Panc1 (cell line): Measurements from ENCODE around the gene PDPK1. TPM values are rescaled to one million over a fixed set of nuclear protein-coding genes. Genes with fewer than 3 reads are reported as not detected.

ENCODE experiments used
- ATAC-seq: fragments of 200-7000 bp; cut with Tn5 transposase; 2 replicates; pipeline ENCODE4 v1.9.1; 2020; ENCODE audit warnings: mild to moderate bottlenecking, moderate library complexity
- BruUV-seq: library from RNA; stranded (reverse); fragments of 400-500 nt; replicated peaks from 2 replicates; lab custom pipeline; 2021; lab: Mats Ljungman, UMichigan
- CTCF ChIA-PET: fragments of 300-600 bp; sonication (Branson Sonifier 250); formaldehyde crosslinking; loops from one replicate; lab custom pipeline; 2022; ENCODE audit warnings: antibody characterized with exemption; lab: Charles Lee
- POLR2A ChIA-PET: fragments of 300-600 bp; sonication (Branson Sonifier 250); formaldehyde crosslinking; loops from one replicate; lab custom pipeline; 2022; ENCODE audit warnings: antibody characterized with exemption; lab: Charles Lee
- DNase-seq: peaks from one replicate; pipeline ENCODE4 v3.0.0-alpha.2; 2010; ENCODE audit warnings: low read depth, low spot score
- H3K27ac ChIP-seq: 2 replicates; pipeline ENCODE4 v1.5.1; 2011; ENCODE audit warnings: mild to moderate bottlenecking, low read length, inconsistent platforms
- H3K27me3 ChIP-seq: fragments of 200-500 bp; sonication (Bioruptor generic); 2 replicates; pipeline ENCODE4 v1.6.0; 2014; ENCODE audit warnings: low read length, inconsistent platforms; ENCODE audit not compliant: control insufficient read depth, insufficient read depth
- H3K36me3 ChIP-seq: fragments of 200-500 bp; sonication (Bioruptor generic); 2 replicates; pipeline ENCODE4 v1.5.1; 2014; ENCODE audit warnings: inconsistent platforms, mild to moderate bottlenecking, low read length, moderate library complexity; ENCODE audit not compliant: control insufficient read depth, insufficient read depth
- H3K4me1 ChIP-seq: 2 replicates; pipeline ENCODE4 v1.5.1; 2011; ENCODE audit warnings: inconsistent platforms, mild to moderate bottlenecking, low read length, moderate library complexity; ENCODE audit not compliant: control insufficient read depth, insufficient read depth
- H3K4me3 ChIP-seq, 2 experiments: 2 replicates each; pipeline ENCODE4 v1.5.1; 2011 to 2012; ENCODE audit warnings: low read depth in 2 of 2, low read length in 2 of 2, mild to moderate bottlenecking in 2 of 2, inconsistent platforms in 1 of 2, moderate library complexity in 1 of 2
- H3K9me3 ChIP-seq: fragments of 200-500 bp; sonication (Bioruptor generic); 2 replicates; pipeline ENCODE4 v1.5.1; 2014; ENCODE audit warnings: low read depth, mild to moderate bottlenecking, inconsistent platforms, low read length, moderate library complexity; ENCODE audit not compliant: control insufficient read depth, insufficient read depth
- CTCF ChIP-seq: fragments of 450-650 bp; IDR thresholded peaks from 2 replicates; pipeline ENCODE4 v1.5.1; 2017; ENCODE audit warnings: mild to moderate bottlenecking
- POLR2AphosphoS5 ChIP-seq: IDR thresholded peaks from 2 replicates; pipeline ENCODE4 v1.6.1; 2012; ENCODE audit warnings: mild to moderate bottlenecking, low read depth, low read length, moderate library complexity
- REST ChIP-seq, 2 experiments: IDR thresholded peaks; 2 replicates each; pipeline ENCODE4 v1.6.1; 2011 to 2012; ENCODE audit warnings: low read depth in 2 of 2, control low read depth in 1 of 2, low read length in 1 of 2, mild to moderate bottlenecking in 1 of 2, moderate library complexity in 1 of 2; ENCODE audit not compliant: insufficient read depth in 1 of 2
- SIN3A ChIP-seq: IDR thresholded peaks from 2 replicates; pipeline ENCODE4 v1.6.1; 2012; ENCODE audit warnings: low read depth, mild to moderate bottlenecking, low read length, moderate library complexity, borderline replicate concordance; ENCODE audit not compliant: insufficient read depth
- TCF7L2 ChIP-seq: IDR thresholded peaks from 2 replicates; pipeline ENCODE4 v1.6.1; 2011; ENCODE audit warnings: mild to moderate bottlenecking, low read depth, low read length, inconsistent platforms
- in situ Hi-C: cut with HindIII; loops from 2 replicates; pipeline ENCODE4 v1.10.0; 2016; ENCODE audit warnings: low sequenced_read_pairs, low pct_unique_long_range_greater_than_20kb
- intact Hi-C: fragments of 100-400 bp; cut with micrococcal nuclease; formaldehyde crosslinking; loops from one replicate; pipeline ENCODE4 v1.10.0; 2022; ENCODE audit not compliant: unreplicated experiment
- total RNA-seq: library from RNA; stranded (reverse); gene quantifications from one replicate; pipeline ENCODE4 v1.2.1, GENCODE V29; 2021; ENCODE audit not compliant: unreplicated experiment

PDPK1 gene
- total RNA-seq, 1 experiment from 2014 or later, result 43.2 TPM

DNA sequence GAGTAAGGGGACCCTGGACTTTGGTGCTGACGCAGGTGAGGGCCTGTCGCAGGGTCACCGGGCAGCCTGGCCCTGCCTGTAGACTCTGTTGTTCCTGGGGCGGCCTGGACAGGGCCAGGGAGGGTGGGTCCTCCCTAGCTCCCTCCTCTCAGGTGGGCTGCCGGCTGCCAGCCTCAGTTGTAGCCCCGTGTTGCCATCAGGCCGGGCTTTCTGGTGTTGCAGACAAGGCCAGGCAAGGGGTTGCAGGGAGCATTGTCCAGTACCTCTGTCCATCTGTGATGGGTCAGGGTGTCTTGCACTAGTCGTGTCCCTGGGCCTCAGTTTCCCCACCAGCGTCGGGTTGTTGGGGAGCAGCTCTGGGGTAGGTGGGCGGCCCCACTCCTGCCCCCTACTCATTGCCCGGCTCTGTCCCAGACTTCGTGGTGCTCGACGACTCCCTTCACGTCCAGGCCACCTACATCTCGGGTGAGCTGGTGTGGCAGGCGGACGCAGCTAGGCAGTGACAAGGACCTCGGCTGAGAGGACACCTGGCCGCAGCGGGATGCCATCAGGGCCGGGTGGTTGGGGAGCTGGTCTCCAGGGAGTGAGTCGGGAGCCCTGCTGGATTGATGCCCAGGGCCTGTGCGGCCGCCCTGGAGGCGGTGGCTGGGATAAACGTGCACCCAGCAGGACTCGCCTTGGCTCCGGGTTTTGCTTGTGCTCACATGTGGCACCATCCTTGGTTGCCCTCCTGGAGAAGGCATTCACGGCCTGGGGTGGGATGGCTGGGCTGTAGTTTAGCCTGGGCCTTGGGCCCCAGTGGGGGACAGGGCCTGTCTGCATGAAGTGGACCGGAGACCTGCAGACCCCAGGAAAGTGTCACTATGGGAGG lies 8.5 kb upstream of the PDPK1 start:
- no TSS peak for BruUV-seq
- Histone ChIP-seq H3K9me3 (no peaks in the 10 kb centered on the region), H3K27me3 (no peaks in the 10 kb centered on the region), H3K4me1 (peaks cover 16% of the 10 kb centered on the region), H3K27ac (no peak overlapping the region), H3K36me3 (peaks cover 3% of the 10 kb centered on the region; the same call in 1 of the 2 replicates), H3K4me3 (no peak overlapping the region)
- intact Hi-C loops, result no loop called here
- in situ Hi-C loops, result no loop called here
- ChIA-PET POLR2A (no interaction called here), CTCF (no interaction called here)
- no peak for ATAC-seq
- DNase-seq, result no peak
- TF ChIP-seq POLR2AphosphoS5 (no peak), SIN3A (no peak), TCF7L2 (no peak), CTCF (no peak), REST (IDR thresholded peaks at IDR 0.05; ENCODE audit: insufficient read depth in 1 of 2, low read depth in 2 of 2, low read length in 1 of 2) (no peak)

DNA sequence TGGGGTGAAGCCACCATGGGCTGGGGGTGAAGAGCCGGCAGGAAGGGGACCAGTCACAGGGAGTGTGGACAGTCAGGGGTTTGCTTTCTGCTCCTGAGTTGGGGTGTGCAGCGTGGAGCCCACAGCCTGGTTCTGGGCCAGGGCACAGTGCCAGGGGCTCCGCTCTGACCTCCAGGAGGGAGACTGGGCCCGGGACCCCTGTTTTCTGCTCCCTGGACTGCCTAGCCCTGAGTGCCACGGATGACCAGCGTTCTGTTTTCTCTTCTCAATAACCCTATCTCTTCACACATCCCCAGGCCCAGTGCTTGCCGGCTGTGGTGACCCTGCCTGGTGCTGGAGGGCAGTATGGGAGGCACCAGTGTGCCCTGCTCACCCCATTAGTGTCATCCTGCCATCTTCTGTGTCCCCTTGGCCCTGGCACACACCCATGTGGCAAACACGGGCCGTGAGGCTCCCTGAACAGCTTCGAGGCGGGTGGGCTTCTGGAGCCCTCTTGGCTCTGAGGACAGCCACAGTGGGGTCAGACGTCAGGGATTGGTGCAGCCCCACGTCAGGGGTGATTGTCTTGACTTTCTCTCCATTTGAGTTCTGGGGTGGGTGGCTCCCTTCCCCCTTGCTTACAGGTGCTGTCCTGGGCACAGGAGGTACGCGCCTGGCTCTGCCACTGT lies 7.7 kb upstream of the PDPK1 start:
- Histone ChIP-seq H3K36me3 (peaks cover 3% of the 10 kb centered on the region; the same call in 1 of the 2 replicates), H3K27ac (no peak overlapping the region), H3K9me3 (no peaks in the 10 kb centered on the region), H3K4me1 (peaks cover 16% of the 10 kb centered on the region), H3K4me3 (no peak overlapping the region), H3K27me3 (no peaks in the 10 kb centered on the region)
- no TSS peak for BruUV-seq
- no peak for DNase-seq
- TF ChIP-seq SIN3A, result no peak
- in situ Hi-C loops, result no loop called here
- intact Hi-C loops, result no loop called here
- POLR2A ChIA-PET, result no interaction called here
- ATAC-seq, result no peak
- CTCF ChIA-PET, result no interaction called here
